ENCODE results near the gene BAG2. TPM values are rescaled to one million over a fixed set of nuclear protein-coding genes. Genes with fewer than 3 reads are reported as not detected.

BAG2 gene
- total and polyA plus RNA-seq, 10 of the 15 experiments (the other 5 are each of a cell fraction or from before 2014, with no cell fraction given), result 7.7 to 17.6 (median 9.6) TPM

DNA sequence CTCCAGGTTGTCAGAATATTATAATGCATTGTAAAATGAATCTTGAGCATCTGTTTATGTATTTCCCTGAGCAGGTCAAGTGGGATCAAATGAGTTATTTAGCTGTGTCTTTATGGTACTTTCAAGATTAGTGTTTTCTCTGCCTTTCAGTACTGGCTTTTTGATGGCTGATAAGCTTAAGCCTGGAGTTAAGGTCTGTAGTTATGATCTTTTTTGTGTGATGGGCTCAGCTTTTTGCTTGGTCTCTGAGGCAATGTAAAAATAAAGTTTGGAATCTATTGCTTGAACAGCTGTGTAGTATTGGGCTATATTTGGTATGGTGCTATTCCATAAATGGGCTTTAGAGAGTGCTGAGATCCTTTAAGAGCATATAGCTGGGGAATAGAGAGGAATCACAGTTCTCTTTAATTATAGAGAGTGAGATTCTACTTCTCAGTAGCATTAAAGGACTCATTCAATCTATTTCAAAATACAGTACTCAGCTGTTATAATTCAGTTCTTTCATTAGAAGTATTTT, 41.4 kb upstream of the BAG2 start:
- CTCF ChIA-PET, result interaction anchor here (0.8 to 1.5 kb wide), 2 partner anchors 23 to 186 kb away, joined by 3 to 6 read pairs; partner anchors contain the start of gene PRIM2
- Histone ChIP-seq H2AFZ (ENCODE audit: control insufficient read depth, low read depth, low read length) (no peak overlapping the region), H3K79me2 (ENCODE audit: control insufficient read depth, insufficient read depth, low read length) (no peaks in the 10 kb centered on the region), H3K27ac (ENCODE audit: control insufficient read depth, insufficient read depth) (no peak overlapping the region), H3K4me3 (no peak overlapping the region), H4K20me1 (ENCODE audit: control insufficient read depth, insufficient read depth) (no peaks in the 10 kb centered on the region), H3K9ac (ENCODE audit: control insufficient read depth, insufficient read depth, low read length) (no peak overlapping the region), H3K4me2 (ENCODE audit: control insufficient read depth, insufficient read depth) (no peak overlapping the region), H3K9me3 (replicated peaks; ENCODE audit: control insufficient read depth, insufficient read depth, low read length) (no peaks in the 10 kb centered on the region), H3K36me3 (ENCODE audit: control insufficient read depth in 2 of 2, insufficient read depth in 2 of 2, low read length in 1 of 2) (peaks cover 0 to 3% of the 10 kb centered on the region in 2 experiments; a peak in 1 of 4 replicates), H3K27me3 (replicated peaks in 1 of 2; ENCODE audit: control insufficient read depth in 2 of 2, insufficient read depth in 2 of 2, low read length in 1 of 2) (no peaks in the 10 kb centered on the region), H3K4me1 (ENCODE audit: control insufficient read depth, insufficient read depth, low read length) (no peaks in the 10 kb centered on the region)
- POLR2A ChIA-PET, result interaction anchor here (0.5 kb wide), 1 partner anchor 36 kb away, joined by 4 read pairs; no protein-coding TSS in a partner anchor
- DNase-seq (ENCODE audit: low read depth, low spot score), result no peak
- no peak for FAIRE-seq
- RAD21 ChIA-PET (ENCODE audit: unreplicated experiment), result interaction anchor here (1.3 kb wide), 1 partner anchor 184 kb away, joined by 3 read pairs; no protein-coding TSS in a partner anchor
- ATAC-seq, result no peak
- SMC1A ChIA-PET (ENCODE audit: uncharacterized antibody, unreplicated experiment), result interaction anchor here (0.7 to 1.6 kb wide), 6 partner anchors 13 to 226 kb away, joined by 3 to 4 read pairs (median 3); partner anchors contain the start of gene PRIM2
- no TSS peak for BruUV-seq (replicated peaks)
- in situ Hi-C loops (cut with MboI), result no loop called here
- intact Hi-C loops (cut with micrococcal nuclease; ENCODE audit: unreplicated experiment), result no loop called here
- no peak for TF ChIP-seq MEF2A (IDR thresholded peaks at IDR 0.05; ENCODE audit: insufficient read depth, low read depth, low read length)
- no peak for TF ChIP-seq E2F4 (IDR thresholded peaks at IDR 0.05; ENCODE audit: low read depth, low read length)
- TF ChIP-seq TBL1XR1 (IDR thresholded peaks at IDR 0.05; ENCODE audit: low read depth, low read length), result no peak
- TF ChIP-seq FOXM1 (IDR thresholded peaks at IDR 0.05; ENCODE audit: low read depth, low read length), result no peak
- TF ChIP-seq STAT3 (IDR thresholded peaks at IDR 0.05; ENCODE audit: low read depth, low read length), result no peak
- no peak for TF ChIP-seq ZNF622 (IDR thresholded peaks at IDR 0.05)
- TF ChIP-seq, protein P1, sequence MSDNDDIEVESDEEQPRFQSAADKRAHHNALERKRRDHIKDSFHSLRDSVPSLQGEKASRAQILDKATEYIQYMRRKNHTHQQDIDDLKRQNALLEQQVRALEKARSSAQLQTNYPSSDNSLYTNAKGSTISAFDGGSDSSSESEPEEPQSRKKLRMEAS (IDR thresholded peaks at IDR 0.05; ENCODE audit: low read depth, low read length), result no peak
- TF ChIP-seq YBX1 (IDR thresholded peaks at IDR 0.05), result no peak
- TF ChIP-seq SUPT20H (IDR thresholded peaks at IDR 0.05; ENCODE audit: borderline replicate concordance, control insufficient read depth, low read depth, low read length), result no peak
- TF ChIP-seq KAT2A (conservative IDR thresholded peaks at IDR 0.05; ENCODE audit: control insufficient read depth, low read depth, low read length), result no peak
- TF ChIP-seq, protein P2, sequence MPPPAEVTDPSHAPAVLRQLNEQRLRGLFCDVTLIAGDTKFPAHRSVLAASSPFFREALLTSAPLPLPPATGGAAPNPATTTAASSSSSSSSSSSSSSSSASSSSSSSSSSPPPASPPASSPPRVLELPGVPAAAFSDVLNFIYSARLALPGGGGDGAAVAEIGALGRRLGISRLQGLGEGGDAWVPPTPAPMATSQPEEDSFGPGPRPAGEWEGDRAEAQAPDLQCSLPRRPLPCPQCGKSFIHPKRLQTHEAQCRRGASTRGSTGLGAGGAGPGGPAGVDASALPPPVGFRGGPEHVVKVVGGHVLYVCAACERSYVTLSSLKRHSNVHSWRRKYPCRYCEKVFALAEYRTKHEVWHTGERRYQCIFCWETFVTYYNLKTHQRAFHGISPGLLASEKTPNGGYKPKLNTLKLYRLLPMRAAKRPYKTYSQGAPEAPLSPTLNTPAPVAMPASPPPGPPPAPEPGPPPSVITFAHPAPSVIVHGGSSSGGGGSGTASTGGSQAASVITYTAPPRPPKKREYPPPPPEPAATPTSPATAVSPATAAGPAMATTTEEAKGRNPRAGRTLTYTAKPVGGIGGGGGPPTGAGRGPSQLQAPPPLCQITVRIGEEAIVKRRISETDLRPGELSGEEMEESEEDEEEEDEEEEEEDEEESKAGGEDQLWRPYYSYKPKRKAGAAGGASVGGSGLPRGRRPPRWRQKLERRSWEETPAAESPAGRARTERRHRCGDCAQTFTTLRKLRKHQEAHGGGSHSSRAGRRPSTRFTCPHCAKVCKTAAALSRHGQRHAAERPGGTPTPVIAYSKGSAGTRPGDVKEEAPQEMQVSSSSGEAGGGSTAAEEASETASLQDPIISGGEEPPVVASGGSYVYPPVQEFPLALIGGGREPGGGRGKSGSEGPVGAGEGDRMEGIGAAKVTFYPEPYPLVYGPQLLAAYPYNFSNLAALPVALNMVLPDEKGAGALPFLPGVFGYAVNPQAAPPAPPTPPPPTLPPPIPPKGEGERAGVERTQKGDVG (CRISPR knock-in tag; IDR thresholded peaks at IDR 0.05), result no peak
- no peak for TF ChIP-seq NFYB (IDR thresholded peaks at IDR 0.05; ENCODE audit: insufficient read depth, low read depth, low read length)
- no peak for TF ChIP-seq CHD1 (IDR thresholded peaks at IDR 0.05; ENCODE audit: low read depth, low read length)
- TF ChIP-seq ZBTB11 (CRISPR knock-in tag; IDR thresholded peaks at IDR 0.05), result no peak
- TF ChIP-seq FOXK2 (IDR thresholded peaks at IDR 0.05), result no peak
- TF ChIP-seq IRF4 (IDR thresholded peaks at IDR 0.05; ENCODE audit: low read depth, low read length), result no peak
- no peak for TF ChIP-seq SP1 (IDR thresholded peaks at IDR 0.05; ENCODE audit: low read depth, low read length)

Measured in GM12878 (cell line).